Nephron (organoid): ENCODE results near the gene NT5DC3.

Experiments used
- H3K27ac Mint-ChIP-seq, 3 experiments: 2 replicates each; pipeline ENCODE4 v1.8.0; 2020; ENCODE audit warnings: mixed read lengths in 3 of 3, mild to moderate bottlenecking in 2 of 3, moderate library complexity in 1 of 3
- H3K27me3 Mint-ChIP-seq: 2 replicates; pipeline ENCODE4 v1.8.0; 2021; ENCODE audit warnings: low read depth, mild to moderate bottlenecking, moderate library complexity, mixed read lengths
- H3K36me3 Mint-ChIP-seq: 2 replicates; pipeline ENCODE4 v1.8.0; 2020; ENCODE audit warnings: low read depth, mixed read lengths
- H3K4me1 Mint-ChIP-seq: 2 replicates; pipeline ENCODE4 v1.8.0; 2020; ENCODE audit warnings: mixed read lengths
- H3K4me3 Mint-ChIP-seq, 3 experiments: 2 replicates each; pipeline ENCODE4 v1.8.0; 2020; ENCODE audit warnings: mild to moderate bottlenecking in 3 of 3, mixed read lengths in 3 of 3, moderate library complexity in 2 of 3
- H3K9me3 Mint-ChIP-seq: 2 replicates; pipeline ENCODE4 v1.8.0; 2020; ENCODE audit warnings: mixed read lengths
- CTCF ChIP-seq, 3 experiments: fragments of 200-600 bp; sonication (generic); IDR thresholded peaks; one replicate each; pipeline ENCODE4 v1.5.0; 2021; ENCODE audit warnings: antibody characterized with exemption in 3 of 3; ENCODE audit not compliant: unreplicated experiment in 3 of 3

NT5DC3 gene

GRCh38 chr12:103765322-103765721 lies 75.7 kb downstream of the NT5DC3 start:
- Mint-ChIP-seq H3K27ac (no peak overlapping the region), H3K36me3 (no peaks in the 10 kb centered on the region), H3K4me3 (no peak overlapping the region), H3K27me3 (no peaks in the 10 kb centered on the region), H3K4me1 (peaks cover 8% of the 10 kb centered on the region), H3K9me3 (no peaks in the 10 kb centered on the region)
- no peak for TF ChIP-seq CTCF (IDR thresholded peaks at IDR 0.05; ENCODE audit: unreplicated experiment in 3 of 3)

GRCh38 chr12:103762473-103762872 lies 78.6 kb downstream of the NT5DC3 start:
- no peaks in the 10 kb centered on the region for H3K9me3 Mint-ChIP-seq
- H3K4me3 Mint-ChIP-seq, result no peak overlapping the region
- no peaks in the 10 kb centered on the region for H3K36me3 Mint-ChIP-seq
- no peak overlapping the region for H3K27ac Mint-ChIP-seq
- TF ChIP-seq CTCF (IDR thresholded peaks at IDR 0.05; ENCODE audit: unreplicated experiment in 3 of 3), result no peak
- H3K27me3 Mint-ChIP-seq, result peaks cover 2% of the 10 kb centered on the region
- H3K4me1 Mint-ChIP-seq, result no peaks in the 10 kb centered on the region

- H3K4me1 Mint-ChIP-seq, result no peaks in the 10 kb centered on the region
- H3K9me3 Mint-ChIP-seq, result no peaks in the 10 kb centered on the region
- no peak overlapping the region for H3K27ac Mint-ChIP-seq
- no peaks in the 10 kb centered on the region for H3K36me3 Mint-ChIP-seq
- peaks cover 3% of the 10 kb centered on the region for H3K27me3 Mint-ChIP-seq
- TF ChIP-seq CTCF (IDR thresholded peaks at IDR 0.05; ENCODE audit: unreplicated experiment in 3 of 3), result no peak
- H3K4me3 Mint-ChIP-seq, result no peak overlapping the region
Observed at GRCh38 chr12:103758310-103759089, 82.5 kb downstream of the NT5DC3 start.

- Mint-ChIP-seq H3K9me3 (no peaks in the 10 kb centered on the region), H3K4me1 (no peaks in the 10 kb centered on the region), H3K27ac (no peak overlapping the region), H3K36me3 (no peaks in the 10 kb centered on the region), H3K27me3 (peaks cover 3% of the 10 kb centered on the region), H3K4me3 (no peak overlapping the region)
- TF ChIP-seq CTCF (IDR thresholded peaks at IDR 0.05; ENCODE audit: unreplicated experiment in 3 of 3), result no peak
Observed at GRCh38 chr12:103757248-103757647, 83.8 kb downstream of the NT5DC3 start.

GRCh38 chr12:103756443-103756842 lies 84.6 kb downstream of the NT5DC3 start:
- H3K4me1 Mint-ChIP-seq, result peaks cover 5% of the 10 kb centered on the region
- H3K4me3 Mint-ChIP-seq, result no peak overlapping the region
- H3K36me3 Mint-ChIP-seq, result no peaks in the 10 kb centered on the region
- H3K27me3 Mint-ChIP-seq, result peaks cover 3% of the 10 kb centered on the region
- TF ChIP-seq CTCF (IDR thresholded peaks at IDR 0.05; ENCODE audit: unreplicated experiment in 3 of 3), result no peak
- no peaks in the 10 kb centered on the region for H3K9me3 Mint-ChIP-seq
- H3K27ac Mint-ChIP-seq, result no peak overlapping the region

GRCh38 chr12:103755425-103755824 lies 85.6 kb downstream of the NT5DC3 start:
- Mint-ChIP-seq H3K36me3 (no peaks in the 10 kb centered on the region), H3K4me1 (peaks cover 12% of the 10 kb centered on the region), H3K27ac (no peak overlapping the region), H3K9me3 (no peaks in the 10 kb centered on the region), H3K4me3 (no peak overlapping the region), H3K27me3 (peaks cover 9% of the 10 kb centered on the region)
- TF ChIP-seq CTCF (IDR thresholded peaks at IDR 0.05; ENCODE audit: unreplicated experiment in 3 of 3), result no peak
